ENCODE measurements around the gene SLC24A1.

SLC24A1 gene

DNA sequence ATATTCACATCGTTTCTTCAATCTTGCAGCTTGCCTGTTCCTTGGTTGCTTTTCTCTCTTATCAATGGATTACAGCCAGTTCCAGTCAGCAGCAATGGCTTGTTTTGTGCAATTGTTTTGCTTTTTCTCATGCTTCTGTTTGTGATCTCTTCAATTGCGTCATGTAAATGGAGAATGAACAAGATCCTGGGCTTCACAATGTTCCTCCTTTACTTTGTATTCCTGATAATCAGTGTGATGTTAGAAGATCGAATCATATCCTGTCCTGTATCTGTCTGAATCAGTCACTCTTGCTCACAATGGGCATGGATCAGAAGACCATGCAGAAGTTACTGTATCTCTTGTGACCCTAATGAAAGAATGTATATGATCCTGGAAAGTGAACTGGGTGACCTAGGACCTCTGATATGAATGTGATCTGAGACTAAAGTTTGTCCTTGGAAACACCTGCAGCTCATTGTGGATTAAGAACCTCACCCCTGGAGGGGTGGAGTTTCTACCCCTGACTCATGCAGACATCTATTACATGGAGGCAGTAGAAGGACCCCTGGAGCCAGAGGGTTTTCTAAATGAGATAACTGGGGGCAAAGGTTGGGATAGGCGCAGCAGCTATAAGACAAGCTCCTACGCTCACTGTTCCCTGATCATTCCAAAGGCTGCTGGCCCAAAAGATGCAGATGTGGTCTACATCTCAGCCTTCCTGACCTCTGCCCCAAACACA lies 32.2 kb downstream of the SLC24A1 start:
- no peak for DNase-seq

DNA sequence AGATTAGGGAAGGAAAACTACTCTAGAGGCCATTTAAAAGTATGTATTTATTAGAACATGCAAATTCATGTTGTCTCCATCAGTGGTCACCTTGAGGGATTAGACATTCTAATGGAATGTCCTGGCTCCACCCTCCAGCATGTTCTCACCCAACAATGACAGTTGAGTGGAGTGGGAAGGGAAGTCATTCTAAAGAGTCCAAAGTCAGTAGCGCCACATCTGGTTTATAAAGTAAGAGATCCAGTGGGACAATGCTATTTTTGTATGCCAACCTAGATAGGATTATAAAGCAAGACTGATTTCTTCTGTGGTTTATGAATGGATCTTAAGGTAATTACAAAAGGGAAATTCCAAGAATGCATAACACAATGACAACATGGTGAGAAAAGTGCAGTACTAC lies 33.3 kb downstream of the SLC24A1 start:
- DNase-seq = no peak

DNA sequence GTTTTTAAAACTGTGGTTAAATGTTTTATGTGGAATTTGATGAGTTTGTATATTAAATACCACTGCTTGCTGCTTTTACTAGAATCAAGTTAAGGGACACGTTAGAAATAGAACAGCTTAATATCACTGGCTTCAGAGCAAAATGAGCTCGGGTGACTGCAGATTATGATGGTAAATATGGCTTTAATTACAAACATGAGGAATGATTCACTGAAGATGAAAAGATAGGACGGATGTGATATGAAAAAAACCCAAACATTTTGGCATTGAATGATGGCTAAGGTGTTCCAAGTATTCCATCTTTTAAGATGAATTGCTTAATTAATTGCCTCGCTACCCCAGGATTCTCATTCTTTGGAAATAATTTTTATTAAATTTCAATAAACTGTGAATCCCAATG lies 33.7 kb downstream of the SLC24A1 start:
- DNase-seq = no peak

DNA sequence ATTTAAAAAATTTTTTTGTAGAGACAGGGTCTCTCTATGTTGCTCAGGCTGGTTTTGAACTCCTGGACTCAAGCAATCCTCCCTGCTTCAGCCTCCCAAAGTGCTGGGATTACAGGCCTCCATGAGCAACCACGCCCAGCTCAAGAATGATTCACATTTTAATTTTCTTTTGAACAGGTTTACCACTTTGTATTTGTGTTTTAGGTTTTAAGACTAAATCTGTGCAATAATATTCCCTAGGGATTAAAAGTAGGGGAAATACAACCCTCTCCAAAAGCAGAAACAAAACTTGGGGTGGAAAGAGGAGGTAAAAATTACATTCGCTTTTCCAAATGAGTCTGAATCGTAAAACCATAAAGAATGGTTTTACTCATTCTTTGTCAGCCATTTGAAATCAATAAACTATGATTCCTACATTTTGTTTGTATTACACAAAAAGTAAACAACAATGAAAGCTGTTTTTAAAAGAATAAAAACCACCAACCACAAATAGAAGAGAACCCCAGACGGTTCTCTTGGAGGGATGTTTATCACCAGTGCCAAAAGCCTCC lies 37.8 kb downstream of the SLC24A1 start:
- DNase-seq = no peak

DNA sequence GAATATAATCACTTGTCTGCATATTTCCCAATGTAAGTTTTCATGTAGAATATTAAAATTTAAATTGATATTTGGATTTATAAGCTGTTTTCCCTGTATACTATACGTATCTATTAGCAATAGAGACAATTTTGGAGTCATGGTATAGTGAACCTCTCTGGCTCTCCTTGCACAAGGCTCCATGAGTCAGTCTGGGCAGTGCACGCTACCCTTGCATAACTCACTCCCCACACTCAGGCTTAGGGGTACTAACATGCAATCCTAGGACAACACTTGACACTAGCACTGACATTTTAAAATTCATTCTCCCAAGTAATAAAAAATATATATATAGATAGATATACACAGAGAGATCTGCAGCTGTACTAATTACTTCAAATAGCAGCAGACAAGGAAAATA lies 39.2 kb downstream of the SLC24A1 start:
- no peak for DNase-seq

DNA sequence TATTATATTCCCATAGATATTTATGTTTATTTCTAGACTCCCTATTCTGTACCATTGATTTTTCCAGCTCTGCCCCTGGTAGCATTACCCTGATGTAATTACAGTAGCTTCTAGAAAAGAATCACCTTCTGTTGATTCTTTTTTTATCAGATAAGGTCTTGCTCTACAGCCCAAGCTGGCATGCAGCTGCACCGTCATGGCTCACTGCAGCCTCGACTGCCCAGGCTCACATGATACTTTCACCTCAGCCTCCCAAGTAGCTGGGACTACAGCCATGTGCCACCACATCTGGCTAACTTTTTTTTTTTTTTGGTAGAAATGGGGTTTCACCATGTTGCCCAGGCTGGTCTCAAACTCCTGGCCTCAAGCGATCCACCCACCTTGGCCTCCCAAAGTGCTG lies 41.8 kb downstream of the SLC24A1 start:
- DNase-seq = no peak

DNA sequence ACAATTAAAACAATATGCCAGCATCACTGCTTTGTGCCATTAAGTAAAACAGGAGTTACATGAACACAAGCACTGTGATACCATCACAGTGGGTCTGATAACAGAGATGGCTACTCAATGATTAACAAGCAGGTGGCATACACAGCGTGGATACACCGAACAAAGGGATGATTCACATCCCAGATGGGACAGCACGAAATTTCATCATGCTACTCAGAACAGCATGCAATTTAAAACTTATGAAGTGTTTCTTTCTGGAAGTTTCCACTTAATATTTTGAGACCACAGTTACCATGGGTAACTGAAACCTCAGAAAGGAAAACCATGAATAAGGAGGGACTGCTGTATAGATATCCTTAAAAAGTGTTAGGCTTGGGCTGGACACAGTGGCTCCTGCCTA lies 44.5 kb downstream of the SLC24A1 start:
- no peak for DNase-seq

DNA sequence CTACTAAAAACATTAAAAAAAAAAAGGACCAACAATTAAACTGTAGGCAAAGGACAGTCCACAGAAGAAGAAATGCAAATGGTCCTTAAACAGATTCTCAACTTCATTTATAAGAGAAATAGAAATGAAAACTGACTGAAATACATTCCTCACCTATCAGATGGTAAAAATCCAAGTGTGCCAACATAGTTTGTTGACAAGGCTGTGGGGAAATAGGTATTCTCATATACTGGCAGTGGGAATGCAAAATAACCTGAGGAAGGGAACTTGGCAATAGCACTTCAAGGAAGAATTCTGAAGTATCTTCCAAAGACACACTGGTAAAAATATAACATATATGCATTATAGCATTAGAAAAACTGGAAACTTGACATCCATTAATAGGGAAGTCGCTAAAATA lies 53.8 kb downstream of the SLC24A1 start:
- DNase-seq = no peak

DNA sequence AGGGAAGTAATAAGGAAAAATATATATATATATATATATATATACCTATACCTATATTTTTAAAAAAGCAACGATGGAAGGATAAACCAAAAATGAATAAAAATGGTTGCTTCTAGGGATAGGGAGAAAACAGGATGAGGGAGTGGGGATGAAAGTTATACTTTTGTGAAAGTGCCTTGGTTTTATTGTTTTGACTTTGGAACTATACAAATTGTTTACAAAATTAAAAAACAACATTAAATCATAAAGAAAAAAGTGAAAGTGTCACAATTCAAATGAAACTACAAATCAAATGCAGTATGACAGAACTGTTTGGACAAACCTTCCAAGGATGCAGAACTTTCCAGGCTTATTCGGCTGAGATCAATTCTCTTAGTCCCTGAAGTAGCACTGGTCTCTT lies 54.4 kb downstream of the SLC24A1 start:
- DNase-seq = no peak

DNA sequence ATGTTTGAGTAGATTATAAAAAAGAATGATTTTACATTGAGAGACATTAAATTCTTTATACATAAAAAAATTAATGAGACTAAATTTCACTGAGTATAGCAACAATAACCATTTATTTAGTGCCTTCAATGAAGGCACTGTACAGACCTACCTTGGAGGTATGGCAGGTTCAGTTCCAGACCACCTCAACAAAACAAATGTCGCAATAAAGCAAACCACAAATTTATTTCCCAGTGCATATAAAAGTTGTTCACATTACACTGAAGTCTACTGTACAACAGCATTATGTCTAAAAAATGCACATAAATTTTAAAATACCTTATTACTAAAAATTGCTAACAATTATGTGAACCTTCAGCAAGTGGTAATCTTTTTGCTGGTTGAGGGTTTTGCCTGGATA lies 58.8 kb downstream of the SLC24A1 start:
- DNase-seq = no peak

DNA sequence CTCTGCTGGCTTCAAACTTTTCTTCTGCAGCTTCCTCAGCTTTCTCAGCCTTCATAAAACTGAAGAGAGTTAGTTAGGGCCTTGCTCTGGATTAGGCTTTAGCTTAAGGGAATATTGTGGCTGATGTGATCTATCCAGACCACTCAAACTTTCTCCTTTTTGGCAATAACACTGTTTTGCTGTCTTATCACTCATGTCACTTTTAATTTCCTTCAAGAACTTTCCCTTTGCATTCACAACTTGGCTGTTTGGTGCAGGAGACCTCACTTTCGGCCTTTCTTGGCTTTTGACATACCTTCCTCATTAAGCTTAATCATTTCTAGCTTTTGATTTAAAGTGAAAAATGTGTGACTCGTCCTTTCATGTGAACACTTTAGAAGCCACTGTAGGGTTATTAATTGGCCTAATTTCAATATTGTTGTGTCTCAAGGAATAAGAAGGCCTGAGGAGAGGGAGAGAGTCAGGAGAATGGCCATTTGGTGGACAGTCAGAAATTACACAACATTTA lies 60.7 kb downstream of the SLC24A1 start:
- DNase-seq = no peak

DNA sequence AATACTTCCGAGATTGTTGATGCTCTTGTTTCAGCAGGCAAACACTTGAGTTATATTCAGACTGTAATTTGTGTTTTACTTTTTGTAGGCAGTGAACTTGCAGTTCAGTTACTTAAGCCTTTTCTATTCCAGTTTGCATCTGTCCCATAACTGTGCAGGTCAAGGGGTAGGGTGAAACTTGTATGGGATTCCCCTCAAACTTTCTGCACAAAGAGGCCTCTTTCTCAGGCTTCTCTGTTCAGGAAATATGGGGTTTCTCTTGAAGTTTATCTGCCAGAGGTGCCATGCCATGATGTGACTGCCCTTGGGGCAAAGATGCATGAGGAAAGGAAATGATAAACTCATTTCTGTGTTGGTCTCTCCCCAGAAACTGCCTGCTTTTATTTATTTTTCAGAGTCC lies 66.7 kb downstream of the SLC24A1 start:
- DNase-seq = no peak

DNA sequence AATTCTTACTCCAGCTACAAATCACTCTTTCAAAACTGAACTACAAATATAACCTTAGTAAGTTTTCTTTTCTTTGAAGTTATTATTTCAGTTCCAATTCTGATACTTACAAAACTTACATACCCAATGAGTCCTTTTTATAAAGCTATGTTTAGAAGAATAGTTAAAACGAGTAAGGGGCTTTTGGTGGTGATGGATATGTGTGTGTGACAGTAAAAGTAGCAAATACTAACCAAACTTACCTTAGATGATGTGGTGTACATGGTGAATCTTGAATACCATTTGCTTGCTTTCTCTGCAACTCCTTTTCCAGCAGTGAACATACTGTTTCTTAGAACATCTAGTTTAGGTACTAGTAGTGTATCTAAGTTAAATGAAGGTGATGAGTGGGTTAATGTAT lies 68.4 kb downstream of the SLC24A1 start:
- DNase-seq = no peak

DNA sequence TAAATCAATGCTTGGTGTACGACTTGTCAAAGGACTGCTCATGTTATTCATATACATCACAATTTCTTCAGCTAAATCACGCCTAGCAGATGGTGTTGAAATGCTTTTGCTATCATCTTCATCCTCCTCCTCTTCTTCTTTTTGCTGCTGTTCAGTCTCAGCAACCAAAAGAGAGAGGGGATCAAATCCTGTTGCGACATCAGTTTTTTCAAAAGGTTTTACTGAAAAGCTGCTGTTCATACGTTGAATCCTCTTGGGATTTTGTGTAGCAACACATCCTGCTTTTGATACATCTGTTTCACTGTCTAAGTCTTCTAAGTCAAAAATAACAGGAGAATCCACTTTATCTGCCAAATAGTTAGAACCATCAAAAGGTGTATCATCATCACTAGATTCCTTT lies 69.0 kb downstream of the SLC24A1 start:
- DNase-seq = no peak

DNA sequence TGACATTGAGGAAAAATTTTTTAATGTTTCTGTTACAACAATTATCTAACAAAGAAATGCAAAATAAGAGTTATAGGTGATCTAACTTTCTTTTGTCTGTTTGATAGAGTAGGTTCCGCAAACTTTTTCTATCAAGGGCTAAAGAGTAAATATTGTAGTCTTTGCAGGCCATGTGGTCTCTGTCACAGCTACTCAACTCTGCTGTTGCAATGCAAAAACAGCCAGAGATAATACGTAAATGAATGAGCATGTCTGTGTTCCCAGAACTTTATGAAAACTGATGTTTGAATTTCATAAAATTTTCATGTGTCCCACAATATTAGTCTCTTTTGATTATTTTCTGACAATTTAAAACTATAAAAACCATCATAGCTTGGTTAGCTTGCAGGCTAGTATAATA lies 73.3 kb downstream of the SLC24A1 start:
- DNase-seq = no peak

Measured in activated T-cell treated with anti-CD3 and anti-CD28 coated beads for 4 hours (primary cell).